ENCODE data around the gene IGSF9.

Gene IGSF9

DNA sequence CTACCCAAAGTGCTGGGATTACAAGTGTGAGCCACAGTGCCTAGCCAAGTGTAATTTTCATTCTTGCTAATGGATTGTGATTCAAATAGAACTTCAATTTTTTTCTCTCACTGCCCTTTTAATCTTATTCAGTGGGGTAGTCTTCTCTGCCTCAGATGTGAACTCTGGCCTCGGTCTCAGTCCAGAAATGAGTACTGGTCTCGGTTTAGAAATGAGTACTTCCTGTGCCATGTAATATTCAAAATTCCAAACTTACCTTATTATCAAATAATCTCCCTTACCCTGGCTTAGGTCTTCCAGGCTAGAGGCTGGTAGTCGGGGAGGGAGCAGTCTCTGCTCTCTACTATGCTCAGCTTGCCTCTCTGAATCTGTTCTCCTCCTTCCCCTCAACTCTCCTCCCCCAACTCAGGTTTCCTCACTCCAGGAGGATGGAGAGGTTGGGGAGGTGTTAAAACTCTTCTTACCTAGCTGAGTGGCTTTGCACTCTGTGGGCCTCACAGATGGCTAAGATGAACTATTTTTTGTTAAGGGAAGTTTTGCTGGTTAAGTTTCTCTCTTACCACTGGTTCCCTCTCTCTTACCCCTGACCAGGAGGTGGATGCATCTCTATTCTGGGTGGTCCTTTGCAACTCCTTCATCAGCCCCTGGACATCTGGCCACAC is 13.4 kb upstream of the IGSF9 start:
- Histone ChIP-seq H3K36me3 (ENCODE audit: insufficient read depth, low read length) (no peaks in the 10 kb centered on the region), H3K4me3 (ENCODE audit: low read depth, low read length, poor library complexity, severe bottlenecking) (no peak overlapping the region), H3K79me2 (ENCODE audit: insufficient read depth, low read length) (no peaks in the 10 kb centered on the region), H3K4me2 (ENCODE audit: low read length) (no peak overlapping the region), H3K9ac (ENCODE audit: low read length) (no peak overlapping the region), H3K4me1 (ENCODE audit: insufficient read depth, low read length, severe bottlenecking) (no peaks in the 10 kb centered on the region), H3K27ac (ENCODE audit: low read depth, low read length, poor library complexity, severe bottlenecking) (no peak overlapping the region), H2AFZ (ENCODE audit: low read length) (no peak overlapping the region), H3F3A (ENCODE audit: insufficient read depth, low read length) (no peaks in the 10 kb centered on the region), H3K9me2 (ENCODE audit: low read depth, low read length) (no peaks in the 10 kb centered on the region), H4K20me1 (ENCODE audit: insufficient read depth, low read length) (no peaks in the 10 kb centered on the region), H3K27me3 (ENCODE audit: insufficient read depth, low read length) (peaks cover 8% of the 10 kb centered on the region; the same call in 1 of the 2 replicates), H3K9me3 (ENCODE audit: low read length) (no peaks in the 10 kb centered on the region)
- TF ChIP-seq, protein P1, sequence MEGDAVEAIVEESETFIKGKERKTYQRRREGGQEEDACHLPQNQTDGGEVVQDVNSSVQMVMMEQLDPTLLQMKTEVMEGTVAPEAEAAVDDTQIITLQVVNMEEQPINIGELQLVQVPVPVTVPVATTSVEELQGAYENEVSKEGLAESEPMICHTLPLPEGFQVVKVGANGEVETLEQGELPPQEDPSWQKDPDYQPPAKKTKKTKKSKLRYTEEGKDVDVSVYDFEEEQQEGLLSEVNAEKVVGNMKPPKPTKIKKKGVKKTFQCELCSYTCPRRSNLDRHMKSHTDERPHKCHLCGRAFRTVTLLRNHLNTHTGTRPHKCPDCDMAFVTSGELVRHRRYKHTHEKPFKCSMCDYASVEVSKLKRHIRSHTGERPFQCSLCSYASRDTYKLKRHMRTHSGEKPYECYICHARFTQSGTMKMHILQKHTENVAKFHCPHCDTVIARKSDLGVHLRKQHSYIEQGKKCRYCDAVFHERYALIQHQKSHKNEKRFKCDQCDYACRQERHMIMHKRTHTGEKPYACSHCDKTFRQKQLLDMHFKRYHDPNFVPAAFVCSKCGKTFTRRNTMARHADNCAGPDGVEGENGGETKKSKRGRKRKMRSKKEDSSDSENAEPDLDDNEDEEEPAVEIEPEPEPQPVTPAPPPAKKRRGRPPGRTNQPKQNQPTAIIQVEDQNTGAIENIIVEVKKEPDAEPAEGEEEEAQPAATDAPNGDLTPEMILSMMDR (IDR thresholded peaks at IDR 0.05; ENCODE audit: low read length), result no peak
- TF ChIP-seq EZH2 (IDR thresholded peaks at IDR 0.05; ENCODE audit: borderline replicate concordance, low read length), result no peak

DNA sequence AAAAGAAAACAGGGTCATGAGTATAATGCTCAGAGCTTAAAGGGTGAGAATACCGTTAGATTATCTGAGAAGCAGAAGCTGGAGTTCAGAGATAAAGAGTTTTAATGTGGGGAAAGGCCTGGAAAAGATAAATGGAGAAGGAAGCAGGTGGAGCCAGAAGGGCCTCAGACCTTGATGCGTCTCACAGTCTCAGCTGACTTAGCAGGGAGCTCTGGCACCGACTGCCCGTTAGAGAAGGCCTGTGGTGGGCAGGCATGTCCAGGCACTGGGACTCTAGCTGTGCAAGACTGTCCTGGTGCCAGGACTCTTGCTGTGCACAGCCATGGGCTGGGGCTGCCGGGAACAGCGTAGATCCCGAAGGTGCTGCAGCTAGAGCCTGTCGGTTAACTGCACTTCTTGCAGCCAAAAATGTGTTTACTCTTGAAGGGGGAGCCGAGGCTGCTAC is 12.4 kb upstream of the IGSF9 start:
- no peak for TF ChIP-seq EZH2 (IDR thresholded peaks at IDR 0.05; ENCODE audit: borderline replicate concordance, low read length)
- TF ChIP-seq, protein P1 (IDR thresholded peaks at IDR 0.05; ENCODE audit: low read length), result no peak
- Histone ChIP-seq H3F3A (ENCODE audit: insufficient read depth, low read length) (no peaks in the 10 kb centered on the region), H3K4me2 (ENCODE audit: low read length) (no peak overlapping the region), H3K79me2 (ENCODE audit: insufficient read depth, low read length) (no peaks in the 10 kb centered on the region), H3K4me3 (ENCODE audit: low read depth, low read length, poor library complexity, severe bottlenecking) (no peak overlapping the region), H3K4me1 (ENCODE audit: insufficient read depth, low read length, severe bottlenecking) (no peaks in the 10 kb centered on the region), H3K9ac (ENCODE audit: low read length) (no peak overlapping the region), H2AFZ (ENCODE audit: low read length) (no peak overlapping the region), H3K9me3 (ENCODE audit: low read length) (no peaks in the 10 kb centered on the region), H3K27ac (ENCODE audit: low read depth, low read length, poor library complexity, severe bottlenecking) (no peak overlapping the region), H3K36me3 (ENCODE audit: insufficient read depth, low read length) (no peaks in the 10 kb centered on the region), H3K27me3 (ENCODE audit: insufficient read depth, low read length) (peaks cover 4% of the 10 kb centered on the region; the same call in 1 of the 2 replicates), H3K9me2 (ENCODE audit: low read depth, low read length) (no peaks in the 10 kb centered on the region), H4K20me1 (ENCODE audit: insufficient read depth, low read length) (no peaks in the 10 kb centered on the region)

DNA sequence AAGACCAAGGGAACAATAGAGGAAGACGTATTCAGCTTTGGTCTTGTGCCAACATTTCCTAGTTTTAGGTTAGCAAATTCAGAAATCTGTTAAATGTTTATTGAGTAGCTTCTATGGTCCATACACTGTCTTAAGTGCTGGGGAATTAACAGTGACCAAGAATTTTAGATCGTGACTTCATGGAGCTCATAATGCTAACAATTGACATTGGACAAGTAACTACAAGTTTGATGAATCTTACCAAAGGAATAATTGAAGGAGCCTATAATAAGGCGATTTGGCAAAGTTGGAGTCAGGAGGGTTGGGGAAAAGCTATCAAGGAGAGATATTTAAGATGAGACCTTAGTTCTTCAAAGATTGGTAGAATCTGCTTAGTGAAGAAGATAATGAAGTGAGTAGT is 10.0 kb upstream of the IGSF9 start:
- Histone ChIP-seq H3K79me2 (ENCODE audit: insufficient read depth, low read length) (no peaks in the 10 kb centered on the region), H3K4me2 (ENCODE audit: low read length) (no peak overlapping the region), H3K9ac (ENCODE audit: low read length) (no peak overlapping the region), H3K9me2 (ENCODE audit: low read depth, low read length) (no peaks in the 10 kb centered on the region), H3K36me3 (ENCODE audit: insufficient read depth, low read length) (no peaks in the 10 kb centered on the region), H3K27me3 (ENCODE audit: insufficient read depth, low read length) (peaks cover 3% of the 10 kb centered on the region; the same call in 1 of the 2 replicates), H3K9me3 (ENCODE audit: low read length) (no peaks in the 10 kb centered on the region), H3F3A (ENCODE audit: insufficient read depth, low read length) (no peaks in the 10 kb centered on the region), H3K4me1 (ENCODE audit: insufficient read depth, low read length, severe bottlenecking) (no peaks in the 10 kb centered on the region), H4K20me1 (ENCODE audit: insufficient read depth, low read length) (no peaks in the 10 kb centered on the region), H3K4me3 (ENCODE audit: low read depth, low read length, poor library complexity, severe bottlenecking) (no peak overlapping the region), H2AFZ (ENCODE audit: low read length) (no peak overlapping the region), H3K27ac (ENCODE audit: low read depth, low read length, poor library complexity, severe bottlenecking) (no peak overlapping the region)
- no peak for TF ChIP-seq EZH2 (IDR thresholded peaks at IDR 0.05; ENCODE audit: borderline replicate concordance, low read length)
- TF ChIP-seq, protein P1 (IDR thresholded peaks at IDR 0.05; ENCODE audit: low read length), result no peak
